Measurements from ENCODE around the gene ARFRP1. TPM values are rescaled to one million over a fixed set of nuclear protein-coding genes. Genes with fewer than 3 reads are reported as not detected.

ARFRP1 gene
- total RNA-seq, 2 experiments from 2014 or later, result 53.3 to 82.1 TPM

DNA sequence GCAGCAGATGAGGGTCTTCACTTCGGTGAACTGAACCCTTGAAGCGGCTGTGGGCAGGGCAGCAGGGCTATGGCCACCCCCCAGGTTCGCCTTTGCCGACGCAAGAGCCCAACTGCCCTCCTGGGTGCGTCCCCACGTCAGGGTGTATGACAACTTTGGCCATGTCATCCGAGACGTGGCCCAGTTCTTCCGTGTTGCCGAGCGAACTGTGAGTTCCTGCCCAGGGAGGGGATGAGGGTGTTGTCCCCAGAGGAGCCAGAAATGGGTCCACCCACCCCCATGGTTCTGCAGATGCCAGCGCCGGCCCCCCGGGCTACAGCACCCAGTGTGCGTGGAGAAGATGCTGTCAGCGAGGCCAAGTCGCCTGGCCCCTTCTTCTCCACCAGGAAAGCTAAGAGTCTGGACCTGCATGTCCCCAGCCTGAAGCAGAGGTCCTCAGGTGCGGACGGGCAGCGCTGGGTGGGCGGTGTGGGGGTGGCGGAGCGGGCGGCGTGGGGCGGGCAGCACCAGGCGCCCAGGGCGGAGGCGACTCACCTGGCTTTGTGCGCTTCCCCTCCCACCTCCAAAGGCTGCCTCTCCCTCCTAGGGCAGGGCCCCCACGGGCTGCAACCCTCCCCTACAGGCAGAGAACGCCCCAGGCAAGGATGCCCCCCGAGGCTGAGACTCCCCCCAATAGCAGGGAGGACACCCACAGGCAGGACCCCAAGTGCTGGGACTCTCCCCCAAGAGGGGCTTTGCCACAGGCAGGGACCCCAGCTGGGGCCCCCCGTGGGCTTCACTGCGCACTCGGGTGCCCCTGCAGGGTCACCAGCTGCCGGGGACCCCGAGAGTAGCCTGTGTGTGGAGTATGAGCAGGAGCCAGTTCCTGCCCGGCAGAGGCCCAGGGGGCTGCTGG is 17.5 kb downstream of the ARFRP1 start:
- TF ChIP-seq CTCF (conservative IDR thresholded peaks at IDR 0.05; ENCODE audit: low read length) (no peak), EZH2phosphoT487 (IDR thresholded peaks at IDR 0.05; ENCODE audit: borderline replicate concordance, low read depth, low read length) (no peak)
- no peaks in the 10 kb centered on the region for H3K4me1 ChIP-seq (ENCODE audit: insufficient read depth, low read length, poor library complexity, severe bottlenecking)
- no peaks in the 10 kb centered on the region for H3K9me3 ChIP-seq (ENCODE audit: low read length)
- H3K79me2 ChIP-seq (ENCODE audit: insufficient read depth, low read depth, low read length), result no peaks in the 10 kb centered on the region
- H3K27ac ChIP-seq (ENCODE audit: low read depth, low read length, poor library complexity, severe bottlenecking), result no peak overlapping the region
- no peak overlapping the region for H3K4me3 ChIP-seq (ENCODE audit: low read depth, low read length, poor library complexity, severe bottlenecking)
- BruUV-seq (replicated peaks), result no TSS peak
- intact Hi-C loops (cut with micrococcal nuclease; ENCODE audit: unreplicated experiment), result no loop called here
- H3K4me2 ChIP-seq (ENCODE audit: low read length), result no peak overlapping the region
- CTCF ChIA-PET (ENCODE audit: unreplicated experiment), result no interaction called here
- no peak overlapping the region for H2AFZ ChIP-seq (ENCODE audit: low read length)
- H3K9me2 ChIP-seq (ENCODE audit: insufficient read depth, low read length), result no peaks in the 10 kb centered on the region
- no peak for DNase-seq (ENCODE audit: low spot score)
- H3K36me3 ChIP-seq (ENCODE audit: insufficient read depth, low read length), result peaks cover 14% of the 10 kb centered on the region
- POLR2A ChIA-PET, result no interaction called here
- no peaks in the 10 kb centered on the region for H4K20me1 ChIP-seq (ENCODE audit: insufficient read depth, low read length)

- CTCF ChIA-PET (ENCODE audit: unreplicated experiment), result no interaction called here
These were observed 18.5 kb downstream of the ARFRP1 start for GRCh38 chr20:63689046-63690002.

More at GRCh38 chr20:63689046-63690002, 18.5 kb downstream of the ARFRP1 start:
- Histone ChIP-seq H3K79me2 (ENCODE audit: insufficient read depth, low read depth, low read length) (no peaks in the 10 kb centered on the region), H3K36me3 (ENCODE audit: insufficient read depth, low read length) (peaks cover 5% of the 10 kb centered on the region), H3K27ac (ENCODE audit: low read depth, low read length, poor library complexity, severe bottlenecking) (no peak overlapping the region), H2AFZ (ENCODE audit: low read length) (no peak overlapping the region), H3K9me2 (ENCODE audit: insufficient read depth, low read length) (no peaks in the 10 kb centered on the region), H3K4me3 (ENCODE audit: low read depth, low read length, poor library complexity, severe bottlenecking) (no peak overlapping the region), H3K4me1 (ENCODE audit: insufficient read depth, low read length, poor library complexity, severe bottlenecking) (no peaks in the 10 kb centered on the region), H4K20me1 (ENCODE audit: insufficient read depth, low read length) (no peaks in the 10 kb centered on the region), H3K9me3 (ENCODE audit: low read length) (no peaks in the 10 kb centered on the region), H3K4me2 (ENCODE audit: low read length) (no peak overlapping the region)
- TF ChIP-seq CTCF (conservative IDR thresholded peaks at IDR 0.05; ENCODE audit: low read length), result no peak
- no peak for TF ChIP-seq EZH2phosphoT487 (IDR thresholded peaks at IDR 0.05; ENCODE audit: borderline replicate concordance, low read depth, low read length)
- no TSS peak for BruUV-seq (replicated peaks)
- intact Hi-C loops (cut with micrococcal nuclease; ENCODE audit: unreplicated experiment), result no loop called here
- POLR2A ChIA-PET, result no interaction called here
- DNase-seq (ENCODE audit: low spot score), result no peak
